GM23248 (cell line): ENCODE data around the gene TEX53.

Source experiments
- EZH2 ChIP-seq: fragments of 200-600 bp; sonication (generic); IDR thresholded peaks from 2 replicates; pipeline ENCODE4 v1.6.1; 2018; ENCODE audit warnings: antibody characterized with exemption, mild to moderate bottlenecking; ENCODE audit not compliant: insufficient read depth, poor library complexity, severe bottlenecking
- EZH2phosphoT487 ChIP-seq: fragments of 200-600 bp; sonication (generic); IDR thresholded peaks from 2 replicates; pipeline ENCODE4 v1.6.1; 2018; ENCODE audit warnings: antibody characterized with exemption, moderate library complexity, mild to moderate bottlenecking, low read depth; ENCODE audit not compliant: insufficient read depth

DNA sequence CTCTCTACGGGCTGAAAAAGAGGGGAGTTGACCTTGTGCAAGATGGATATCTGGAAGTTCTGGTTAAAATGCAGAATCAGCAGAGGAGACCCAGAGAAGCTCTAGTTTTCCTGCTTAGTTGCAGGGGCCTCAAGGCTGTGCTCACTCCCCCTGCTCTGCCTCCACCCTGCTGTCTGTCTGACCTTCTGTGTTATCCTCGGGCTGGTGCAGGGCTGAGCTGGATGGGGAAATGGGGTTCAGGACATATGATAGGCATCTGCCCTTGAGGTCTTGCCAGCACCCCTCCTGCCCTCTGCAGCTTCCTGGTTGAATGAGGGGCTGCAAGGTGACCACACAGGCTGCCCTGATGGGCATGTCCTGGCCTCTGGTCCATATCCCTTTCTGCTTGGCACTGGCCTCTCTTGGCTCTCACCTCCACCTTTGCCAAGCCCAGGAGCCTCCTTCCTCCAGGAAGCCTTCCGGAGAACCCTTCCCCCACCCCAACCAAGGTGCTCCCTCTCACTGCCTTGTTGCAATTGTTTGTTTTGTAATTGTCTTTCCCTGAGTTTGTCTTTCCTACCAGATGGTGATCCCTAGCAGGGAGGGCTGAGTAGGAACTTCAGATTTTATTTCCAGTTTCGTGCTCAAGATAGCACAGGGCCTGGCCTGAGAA is 45.2 kb downstream of the TEX53 start:
- no peak for TF ChIP-seq EZH2
- no peak for TF ChIP-seq EZH2phosphoT487
